Measurements from ENCODE around the gene PLA2G15.

DNA sequence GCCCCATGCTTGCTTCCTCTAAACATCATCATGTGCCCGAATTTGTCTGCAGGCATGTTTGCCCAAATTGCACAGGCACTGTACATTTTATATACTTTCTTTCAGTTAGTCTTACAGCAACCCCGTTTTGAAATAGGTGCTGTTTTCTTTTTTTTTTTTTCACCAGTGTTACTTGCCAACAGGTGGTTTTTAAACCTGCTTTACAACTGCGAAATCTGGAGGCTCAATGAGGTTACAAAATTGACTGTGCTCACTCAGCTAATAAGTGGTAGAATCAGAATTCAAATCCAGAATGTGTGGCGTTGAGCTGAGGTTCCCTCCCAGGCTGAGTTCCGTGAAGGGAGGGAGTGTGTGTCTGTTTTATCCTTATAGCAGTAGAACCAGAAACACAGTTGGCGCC, 5.8 kb downstream of the PLA2G15 start:
- TF ChIP-seq POLR2A (IDR thresholded peaks at IDR 0.05; ENCODE audit: low read length) (no peak), EP300 (IDR thresholded peaks at IDR 0.05) (no peak), RAD21 (conservative IDR thresholded peaks at IDR 0.05 in 1 of 2, IDR thresholded peaks at IDR 0.05 in 1 of 2) (no peak), ZFP36 (IDR thresholded peaks at IDR 0.05; ENCODE audit: borderline replicate concordance, partially characterized antibody) (no peak)
- TF ChIP-seq, protein P1, sequence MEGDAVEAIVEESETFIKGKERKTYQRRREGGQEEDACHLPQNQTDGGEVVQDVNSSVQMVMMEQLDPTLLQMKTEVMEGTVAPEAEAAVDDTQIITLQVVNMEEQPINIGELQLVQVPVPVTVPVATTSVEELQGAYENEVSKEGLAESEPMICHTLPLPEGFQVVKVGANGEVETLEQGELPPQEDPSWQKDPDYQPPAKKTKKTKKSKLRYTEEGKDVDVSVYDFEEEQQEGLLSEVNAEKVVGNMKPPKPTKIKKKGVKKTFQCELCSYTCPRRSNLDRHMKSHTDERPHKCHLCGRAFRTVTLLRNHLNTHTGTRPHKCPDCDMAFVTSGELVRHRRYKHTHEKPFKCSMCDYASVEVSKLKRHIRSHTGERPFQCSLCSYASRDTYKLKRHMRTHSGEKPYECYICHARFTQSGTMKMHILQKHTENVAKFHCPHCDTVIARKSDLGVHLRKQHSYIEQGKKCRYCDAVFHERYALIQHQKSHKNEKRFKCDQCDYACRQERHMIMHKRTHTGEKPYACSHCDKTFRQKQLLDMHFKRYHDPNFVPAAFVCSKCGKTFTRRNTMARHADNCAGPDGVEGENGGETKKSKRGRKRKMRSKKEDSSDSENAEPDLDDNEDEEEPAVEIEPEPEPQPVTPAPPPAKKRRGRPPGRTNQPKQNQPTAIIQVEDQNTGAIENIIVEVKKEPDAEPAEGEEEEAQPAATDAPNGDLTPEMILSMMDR (IDR thresholded peaks at IDR 0.05), result no peak
- TF ChIP-seq, protein P2, sequence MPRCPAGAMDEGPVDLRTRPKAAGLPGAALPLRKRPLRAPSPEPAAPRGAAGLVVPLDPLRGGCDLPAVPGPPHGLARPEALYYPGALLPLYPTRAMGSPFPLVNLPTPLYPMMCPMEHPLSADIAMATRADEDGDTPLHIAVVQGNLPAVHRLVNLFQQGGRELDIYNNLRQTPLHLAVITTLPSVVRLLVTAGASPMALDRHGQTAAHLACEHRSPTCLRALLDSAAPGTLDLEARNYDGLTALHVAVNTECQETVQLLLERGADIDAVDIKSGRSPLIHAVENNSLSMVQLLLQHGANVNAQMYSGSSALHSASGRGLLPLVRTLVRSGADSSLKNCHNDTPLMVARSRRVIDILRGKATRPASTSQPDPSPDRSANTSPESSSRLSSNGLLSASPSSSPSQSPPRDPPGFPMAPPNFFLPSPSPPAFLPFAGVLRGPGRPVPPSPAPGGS (IDR thresholded peaks at IDR 0.05), result no peak
